DMS 273 (cell line): ENCODE data around the gene RAI1.

Experiments
- DNase-seq: peaks from one replicate; lab custom pipeline; 2025; ENCODE audit not compliant: unreplicated experiment; lab: John Stamatoyannopoulos, UW

Gene RAI1

GRCh38 chr17:17696882-17697633, 15.8 kb downstream of the RAI1 start:
- no peak for DNase-seq

GRCh38 chr17:17698371-17698770, 17.1 kb downstream of the RAI1 start:
- DNase-seq: no peak

GRCh38 chr17:17698869-17699351, 17.7 kb downstream of the RAI1 start:
- DNase-seq: peak; percentile 47

GRCh38 chr17:17699491-17699890, 18.2 kb downstream of the RAI1 start:
- DNase-seq: no peak

GRCh38 chr17:17700251-17700969, 19.2 kb downstream of the RAI1 start:
- no peak for DNase-seq

GRCh38 chr17:17701112-17701511, 19.9 kb downstream of the RAI1 start:
- no peak for DNase-seq

GRCh38 chr17:17701658-17702057, 20.4 kb downstream of the RAI1 start:
- no peak for DNase-seq

GRCh38 chr17:17702449-17703139, 21.3 kb downstream of the RAI1 start:
- peak; percentile 47 for DNase-seq

- DNase-seq: no peak
Measured at GRCh38 chr17:17703140-17703919, 22.1 kb downstream of the RAI1 start.

GRCh38 chr17:17704931-17705330, 23.7 kb downstream of the RAI1 start:
- no peak for DNase-seq

- DNase-seq: no peak
Measured at GRCh38 chr17:17706140-17707060, 25.1 kb downstream of the RAI1 start.

GRCh38 chr17:17708295-17708694, 27.0 kb downstream of the RAI1 start:
- no peak for DNase-seq

- DNase-seq: no peak
Measured at GRCh38 chr17:17708816-17709215, 27.6 kb downstream of the RAI1 start.

- DNase-seq: no peak
Measured at GRCh38 chr17:17709815-17710321, 28.6 kb downstream of the RAI1 start.

GRCh38 chr17:17710355-17710727, 29.1 kb downstream of the RAI1 start:
- no peak for DNase-seq

- no peak for DNase-seq
Measured at GRCh38 chr17:17710728-17711541, 29.7 kb downstream of the RAI1 start.

GRCh38 chr17:17711641-17712162, 30.4 kb downstream of the RAI1 start:
- DNase-seq: no peak

- no peak for DNase-seq
Measured at GRCh38 chr17:17712268-17712924, 31.1 kb downstream of the RAI1 start.
